Kidney (tissue), 14 donors: ENCODE results near the gene DDX47. TPM values are rescaled to one million over a fixed set of nuclear protein-coding genes. Genes with fewer than 3 reads are reported as not detected.

Source experiments
- DNase-seq, 5 donors: peaks; one replicate each; pipeline ENCODE4 v3.0.0-alpha.2; 2013 to 2020
- FAIRE-seq: peaks from 2 replicates; lab custom pipeline; 2012; peaks lifted over from hg19 to GRCh38; lab: Jason Lieb, UNC
- H3K27ac ChIP-seq, 2 donors: one replicate each; pipeline ENCODE4 v1.7.0; 2013; ENCODE audit warnings: low read depth in 2 of 2, low read length in 2 of 2, inconsistent platforms in 1 of 2
- H3K27me3 ChIP-seq: one replicate; pipeline ENCODE4 v1.7.1; 2013; ENCODE audit warnings: low read length, inconsistent platforms; ENCODE audit not compliant: control insufficient read depth, insufficient read depth
- H3K36me3 ChIP-seq, 3 donors: one replicate each; pipeline versions ENCODE4 v1.7.0 to v1.7.1; 2013; ENCODE audit warnings: low read length in 3 of 3, control low read depth in 1 of 3, inconsistent platforms in 1 of 3; ENCODE audit not compliant: insufficient read depth in 3 of 3, control insufficient read depth in 2 of 3
- H3K4me1 ChIP-seq, 3 donors: one replicate each; pipeline versions ENCODE4 v1.7.0 to v1.7.1; 2013; ENCODE audit warnings: low read length in 3 of 3, inconsistent platforms in 1 of 3, low read depth in 1 of 3; ENCODE audit not compliant: control insufficient read depth in 2 of 3, insufficient read depth in 2 of 3
- H3K4me3 ChIP-seq, 3 donors: one replicate each; pipeline versions ENCODE4 v1.7.0 to v1.8.1; 2013; ENCODE audit warnings: low read length in 3 of 3, control low read depth in 1 of 3, inconsistent platforms in 1 of 3
- H3K9ac ChIP-seq, 3 donors: one replicate each; pipeline versions ENCODE4 v1.7.0 to v1.7.1; 2013; ENCODE audit warnings: low read length in 3 of 3, control low read depth in 1 of 3, inconsistent platforms in 1 of 3
- H3K9me3 ChIP-seq, 3 donors: one replicate each; pipeline versions ENCODE4 v1.7.0 to v1.7.1; 2013; ENCODE audit warnings: low read length in 3 of 3, control low read depth in 1 of 3, inconsistent platforms in 1 of 3; ENCODE audit not compliant: control insufficient read depth in 2 of 3, insufficient read depth in 1 of 3
- intact Hi-C: fragments of 100-400 bp; cut with DNase I; formaldehyde crosslinking; loops from one replicate; pipeline ENCODE4 v1.11.1; 2022
- polyA plus RNA-seq: library from polyadenylated mRNA; stranded (reverse); fragments of 350-450 nt; fragmentation: Illumina TruSeq; extraction: RNeasy Lipid Tissue Mini Kit (QIAGEN cat#74804); gene quantifications from one replicate; pipeline ENCODE4 v1.2.3, GENCODE V29; 2014; ENCODE audit warnings: low read depth, low replicate concordance; ENCODE audit not compliant: insufficient read depth
- total RNA-seq: library from RNA; stranded (reverse); fragmentation: NEBNext Ultra II Directional; extraction: Animal tissue kit (Norgen Biotek cat#: 25700); gene quantifications from one replicate; pipeline ENCODE4 v1.2.1, GENCODE V29; 2021
- TF ChIP-seq, protein P1 (sequence below): IDR thresholded peaks from 3 replicates; pipeline ENCODE4 v1.5.1; 2012; ENCODE audit warnings: mild to moderate bottlenecking, moderate library complexity, borderline replicate concordance; ENCODE audit not compliant: insufficient read depth; ENCODE audit errors: extremely low read depth
- donor health status: control.
- donor health status: control.
- donor health status: control.
- donor health status: control.
- donor health status: control.
- donor health status: DM: yes; HTN: yes; CAD: no.
- donor health status: Normal renal cell carcinoma (clear cell type).

DDX47 gene
- total and polyA plus RNA-seq, 2 donors from 2014 or later, result 35.1 to 50.9 TPM

GRCh38 chr12:12859690-12860089 is 46.5 kb downstream of the DDX47 start:
- no peak for FAIRE-seq
- H3K27me3 ChIP-seq, result no peaks in the 10 kb centered on the region

GRCh38 chr12:12864243-12864642 is 51.1 kb downstream of the DDX47 start:
- no peak for FAIRE-seq
- H3K27me3 ChIP-seq, result no peaks in the 10 kb centered on the region

More at GRCh38 chr12:12859690-12860089, 46.5 kb downstream of the DDX47 start:
- Histone ChIP-seq H3K9ac (no peak overlapping the region), H3K27ac (no peak overlapping the region), H3K36me3 (no peaks in the 10 kb centered on the region), H3K9me3 (no peaks in the 10 kb centered on the region), H3K4me1 (no peaks in the 10 kb centered on the region), H3K4me3 (no peak overlapping the region)
- TF ChIP-seq, protein P1, sequence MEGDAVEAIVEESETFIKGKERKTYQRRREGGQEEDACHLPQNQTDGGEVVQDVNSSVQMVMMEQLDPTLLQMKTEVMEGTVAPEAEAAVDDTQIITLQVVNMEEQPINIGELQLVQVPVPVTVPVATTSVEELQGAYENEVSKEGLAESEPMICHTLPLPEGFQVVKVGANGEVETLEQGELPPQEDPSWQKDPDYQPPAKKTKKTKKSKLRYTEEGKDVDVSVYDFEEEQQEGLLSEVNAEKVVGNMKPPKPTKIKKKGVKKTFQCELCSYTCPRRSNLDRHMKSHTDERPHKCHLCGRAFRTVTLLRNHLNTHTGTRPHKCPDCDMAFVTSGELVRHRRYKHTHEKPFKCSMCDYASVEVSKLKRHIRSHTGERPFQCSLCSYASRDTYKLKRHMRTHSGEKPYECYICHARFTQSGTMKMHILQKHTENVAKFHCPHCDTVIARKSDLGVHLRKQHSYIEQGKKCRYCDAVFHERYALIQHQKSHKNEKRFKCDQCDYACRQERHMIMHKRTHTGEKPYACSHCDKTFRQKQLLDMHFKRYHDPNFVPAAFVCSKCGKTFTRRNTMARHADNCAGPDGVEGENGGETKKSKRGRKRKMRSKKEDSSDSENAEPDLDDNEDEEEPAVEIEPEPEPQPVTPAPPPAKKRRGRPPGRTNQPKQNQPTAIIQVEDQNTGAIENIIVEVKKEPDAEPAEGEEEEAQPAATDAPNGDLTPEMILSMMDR, result no peak
- intact Hi-C loops, result no loop called here
- DNase-seq, result no peak

DNA sequence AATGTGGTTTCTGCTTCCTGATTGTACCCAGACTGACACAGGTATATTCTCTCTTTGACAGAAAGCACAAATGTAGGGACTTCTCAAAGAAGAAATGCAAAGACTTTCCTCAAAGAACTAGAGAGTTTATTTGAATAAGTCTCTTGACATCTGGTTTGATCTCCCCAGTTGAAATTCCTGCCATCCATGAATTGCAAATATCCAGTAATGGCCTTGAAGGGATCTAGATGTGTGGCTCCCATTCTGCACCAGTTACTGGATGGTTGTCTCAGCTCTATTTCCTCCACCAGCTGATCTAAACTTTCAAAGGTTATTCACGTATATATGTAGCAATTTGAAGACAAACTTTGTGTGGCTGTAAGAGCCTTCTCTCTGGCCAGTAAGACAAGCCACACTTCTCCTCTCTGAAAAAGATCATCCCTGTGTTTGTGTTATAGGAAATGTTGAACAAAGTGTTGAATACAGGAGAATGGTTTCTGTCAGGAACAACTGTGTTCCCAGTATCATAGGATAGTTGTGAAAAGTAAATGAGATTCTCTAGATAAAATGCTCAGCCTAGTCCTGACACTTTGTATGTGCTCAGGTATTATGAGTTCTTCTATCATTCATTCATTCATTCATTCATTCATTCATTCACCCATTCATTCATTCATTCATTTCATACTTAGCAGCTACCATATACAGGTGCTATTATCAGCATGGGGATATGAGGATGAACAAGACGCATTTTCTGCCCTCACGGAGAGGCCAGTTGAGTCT is 55.5 kb downstream of the DDX47 start:
- no peaks in the 10 kb centered on the region for H3K36me3 ChIP-seq
- no peak overlapping the region for H3K9ac ChIP-seq
- H3K27ac ChIP-seq, result no peak overlapping the region
- no peaks in the 10 kb centered on the region for H3K9me3 ChIP-seq
- DNase-seq, result no peak
- intact Hi-C loops, result no loop called here
- TF ChIP-seq, protein P1, result no peak
- FAIRE-seq, result no peak
- no peaks in the 10 kb centered on the region for H3K27me3 ChIP-seq
- H3K4me3 ChIP-seq, result no peak overlapping the region
- peaks cover 0 to 5% (median 0%) of the 10 kb centered on the region in 3 donors for H3K4me1 ChIP-seq

More at GRCh38 chr12:12864243-12864642, 51.1 kb downstream of the DDX47 start:
- intact Hi-C loops, result no loop called here
- Histone ChIP-seq H3K4me3 (no peak overlapping the region), H3K36me3 (no peaks in the 10 kb centered on the region), H3K9me3 (no peaks in the 10 kb centered on the region), H3K9ac (no peak overlapping the region), H3K27ac (no peak overlapping the region), H3K4me1 (no peaks in the 10 kb centered on the region)
- DNase-seq, result no peak
- TF ChIP-seq, protein P1, result no peak

GRCh38 chr12:12870465-12870864 is 57.3 kb downstream of the DDX47 start:
- H3K9ac ChIP-seq, result no peak overlapping the region
- intact Hi-C loops, result no loop called here
- no peaks in the 10 kb centered on the region for H3K27me3 ChIP-seq
- H3K4me1 ChIP-seq, result peaks cover 0 to 5% (median 0%) of the 10 kb centered on the region in 3 donors
- H3K9me3 ChIP-seq, result no peaks in the 10 kb centered on the region
- no peak for DNase-seq
- TF ChIP-seq, protein P1, result no peak
- H3K4me3 ChIP-seq, result no peak overlapping the region
- H3K27ac ChIP-seq, result no peak overlapping the region
- FAIRE-seq, result no peak
- H3K36me3 ChIP-seq, result no peaks in the 10 kb centered on the region
